H7 (cell line): ENCODE data around the gene TSHZ2. TPM values are rescaled to one million over a fixed set of nuclear protein-coding genes. Genes with fewer than 3 reads are reported as not detected.
A peak's percentile ranks its signal among the peaks of the same experiment; 100 is the strongest.

ENCODE experiments used
- DNase-seq: peaks from one replicate; pipeline ENCODE4 v3.0.0; 2012
- H3K27me3 ChIP-seq: 2 replicates; pipeline ENCODE4 v1.6.0; 2011; ENCODE audit warnings: mild to moderate bottlenecking, low read length; ENCODE audit not compliant: control insufficient read depth, insufficient read depth
- H3K36me3 ChIP-seq: replicated peaks from 2 replicates; pipeline ENCODE4 v1.5.1; 2011; ENCODE audit warnings: low read length; ENCODE audit not compliant: control insufficient read depth, insufficient read depth
- H3K4me3 ChIP-seq: 2 replicates; pipeline ENCODE4 v1.5.1; 2011; ENCODE audit warnings: low read depth, mild to moderate bottlenecking, control low read depth, low read length, moderate library complexity; ENCODE audit not compliant: insufficient read depth
- total RNA-seq: library from RNA; depleted of rRNA; stranded (reverse); fragments of >200 nt; shearing (Covaris generic); gene quantifications from 2 replicates; pipeline ENCODE4 v1.2.3, GENCODE V29; 2014

Gene TSHZ2
- total RNA-seq, 1 experiment from 2014 or later = 0.31 TPM

DNA sequence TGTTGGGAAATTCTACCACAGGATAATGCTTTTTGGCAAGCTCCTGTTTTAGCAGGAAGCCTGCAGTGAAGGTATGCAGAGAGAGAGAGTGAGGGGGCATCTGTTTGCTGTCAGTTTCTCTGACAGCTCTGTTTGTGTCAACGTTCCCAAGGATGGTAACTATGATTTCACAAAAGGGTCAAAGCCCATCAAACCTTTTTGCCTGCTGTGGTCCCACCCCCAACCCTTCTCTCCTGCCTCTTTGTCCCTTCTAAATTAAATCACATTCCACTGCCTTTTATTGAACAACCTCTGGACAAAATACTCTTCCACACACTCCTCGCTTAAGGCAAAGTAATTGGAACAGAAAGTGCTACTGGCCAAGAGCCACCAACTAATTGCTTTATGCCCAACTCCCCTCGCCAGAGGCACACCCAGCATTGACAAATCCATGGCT is 128.3 kb downstream of the TSHZ2 start:
- Histone ChIP-seq H3K27me3 (no peaks in the 10 kb centered on the region), H3K4me3 (no peak overlapping the region), H3K36me3 (no peaks in the 10 kb centered on the region)
- DNase-seq = no peak

GRCh38 chr20:53101992-53102760 is 130.0 kb downstream of the TSHZ2 start:
- no peak for DNase-seq
- Histone ChIP-seq H3K4me3 (no peak overlapping the region), H3K36me3 (no peaks in the 10 kb centered on the region), H3K27me3 (no peaks in the 10 kb centered on the region)

DNA sequence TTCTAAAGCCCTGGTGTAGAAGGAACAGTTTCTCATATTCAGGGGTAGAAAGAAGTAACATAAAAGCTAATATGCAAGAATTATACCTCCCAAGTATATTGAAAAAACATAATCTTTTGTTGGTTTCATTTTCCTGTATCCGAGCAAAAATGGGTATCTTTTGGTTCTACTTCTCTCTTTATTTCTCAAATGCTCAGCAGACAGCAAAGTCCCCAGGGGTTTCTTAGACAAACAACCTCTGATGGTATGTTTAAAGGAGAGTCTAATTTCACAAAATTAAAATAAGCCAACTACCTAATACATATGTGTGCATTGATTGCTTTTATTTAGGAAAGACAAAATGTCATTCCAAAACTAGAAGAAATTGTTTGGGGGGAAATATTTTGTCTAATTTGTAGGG is 131.0 kb downstream of the TSHZ2 start:
- no peaks in the 10 kb centered on the region for H3K36me3 ChIP-seq
- DNase-seq = no peak

GRCh38 chr20:53104884-53105283 is 132.7 kb downstream of the TSHZ2 start:
- Histone ChIP-seq H3K36me3 (no peaks in the 10 kb centered on the region), H3K27me3 (no peaks in the 10 kb centered on the region), H3K4me3 (no peak overlapping the region)
- DNase-seq = no peak

More for the DNA sequence above, 131.0 kb downstream of the TSHZ2 start:
- no peaks in the 10 kb centered on the region for H3K27me3 ChIP-seq
- no peak overlapping the region for H3K4me3 ChIP-seq

- H3K4me3 ChIP-seq = no peak overlapping the region
Measured at GRCh38 chr20:53116733-53117132, 144.6 kb downstream of the TSHZ2 start.

GRCh38 chr20:53122853-53123252 is 150.7 kb downstream of the TSHZ2 start:
- DNase-seq = no peak
- Histone ChIP-seq H3K4me3 (no peak overlapping the region), H3K27me3 (no peaks in the 10 kb centered on the region), H3K36me3 (no peaks in the 10 kb centered on the region)

More at GRCh38 chr20:53116733-53117132, 144.6 kb downstream of the TSHZ2 start:
- no peak for DNase-seq
- Histone ChIP-seq H3K27me3 (no peaks in the 10 kb centered on the region), H3K36me3 (no peaks in the 10 kb centered on the region)

DNA sequence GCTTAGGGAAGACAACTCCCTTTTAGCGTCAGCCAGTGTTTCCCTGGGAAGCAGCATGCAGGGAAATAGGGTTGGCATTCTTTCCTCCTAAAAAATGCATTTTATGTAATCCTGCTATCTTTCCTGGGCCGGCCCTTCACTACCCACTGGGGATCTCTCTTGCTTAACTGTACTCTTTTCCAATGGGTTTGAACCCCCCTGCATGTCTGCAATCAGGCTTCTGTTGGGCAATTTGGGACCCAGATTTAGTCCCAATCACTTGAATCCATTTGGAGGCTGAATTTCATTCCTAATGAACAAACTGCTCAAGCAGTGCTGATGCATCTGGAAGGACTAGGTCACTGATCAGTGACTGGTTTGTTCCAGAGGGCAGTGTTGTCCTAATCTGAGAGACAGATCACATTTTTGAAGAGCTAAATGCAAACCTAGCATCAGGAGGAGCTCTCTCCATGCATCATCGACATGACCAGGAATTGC is 152.0 kb downstream of the TSHZ2 start:
- Histone ChIP-seq H3K27me3 (no peaks in the 10 kb centered on the region), H3K4me3 (no peak overlapping the region), H3K36me3 (no peaks in the 10 kb centered on the region)
- DNase-seq = no peak

DNA sequence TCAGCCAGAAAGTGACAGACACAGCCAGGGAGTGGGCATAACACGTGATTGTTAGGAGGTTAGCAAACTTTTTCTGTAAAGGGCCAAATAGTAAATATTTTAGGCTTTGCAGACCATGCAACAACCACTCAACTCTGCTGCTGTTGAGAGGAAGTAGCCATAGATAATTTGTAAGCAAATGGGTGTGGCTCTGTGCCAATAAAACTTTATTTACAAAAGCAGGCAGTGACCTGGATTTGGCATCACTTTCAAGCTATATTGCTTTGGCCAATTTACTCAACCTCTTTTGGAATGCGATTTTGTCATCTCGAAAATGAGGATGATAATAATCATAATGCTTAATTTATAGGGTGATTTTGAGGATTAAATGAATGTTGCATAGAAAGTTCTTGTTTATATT is 152.6 kb downstream of the TSHZ2 start:
- no peak for DNase-seq
- H3K36me3 ChIP-seq = no peaks in the 10 kb centered on the region
- H3K4me3 ChIP-seq = no peak overlapping the region
- no peaks in the 10 kb centered on the region for H3K27me3 ChIP-seq

DNA sequence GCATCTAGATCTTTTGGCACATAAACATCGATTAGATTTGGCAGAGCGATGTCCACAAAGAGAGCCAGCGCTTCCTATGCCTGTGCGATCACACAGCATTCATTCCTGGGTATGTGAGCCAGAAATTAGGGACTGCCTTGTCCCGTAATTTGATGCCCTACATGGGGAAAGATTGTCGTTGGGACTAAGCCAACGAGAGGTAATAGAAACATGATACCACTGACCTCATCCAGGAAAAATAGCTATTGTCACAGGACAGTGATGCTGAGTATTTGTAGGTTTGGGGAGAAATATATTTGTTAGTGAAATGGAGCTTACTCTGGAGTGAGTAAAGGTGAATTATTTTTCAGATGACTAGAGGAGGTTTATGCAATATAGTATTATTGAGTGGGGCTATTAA is 154.0 kb downstream of the TSHZ2 start:
- peak; percentile 10 for DNase-seq
- Histone ChIP-seq H3K36me3 (no peaks in the 10 kb centered on the region), H3K27me3 (no peaks in the 10 kb centered on the region), H3K4me3 (no peak overlapping the region)

DNA sequence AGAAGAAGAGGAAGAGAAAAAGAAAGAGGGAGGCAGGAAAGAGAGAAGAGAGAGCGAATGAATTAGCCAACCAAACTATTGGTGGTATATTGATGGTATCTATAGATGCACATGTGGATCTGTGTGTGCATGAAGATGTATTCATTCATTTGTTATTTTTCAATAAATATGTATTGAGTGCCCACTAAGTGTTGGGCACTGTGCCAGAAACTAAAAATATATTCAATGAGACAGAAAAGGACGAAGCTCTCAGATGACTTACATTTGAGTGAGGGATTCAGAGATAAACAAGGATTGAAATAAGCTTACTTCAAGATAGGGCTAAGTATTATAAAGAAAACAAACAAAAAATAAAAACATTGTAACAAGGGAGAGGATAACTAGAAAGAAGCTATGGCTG is 154.9 kb downstream of the TSHZ2 start:
- Histone ChIP-seq H3K36me3 (no peaks in the 10 kb centered on the region), H3K4me3 (no peak overlapping the region), H3K27me3 (no peaks in the 10 kb centered on the region)
- DNase-seq = no peak

- no peaks in the 10 kb centered on the region for H3K27me3 ChIP-seq
- no peaks in the 10 kb centered on the region for H3K36me3 ChIP-seq
- H3K4me3 ChIP-seq = no peak overlapping the region
- DNase-seq = no peak
Measured at GRCh38 chr20:53128004-53128403, 155.8 kb downstream of the TSHZ2 start.

DNA sequence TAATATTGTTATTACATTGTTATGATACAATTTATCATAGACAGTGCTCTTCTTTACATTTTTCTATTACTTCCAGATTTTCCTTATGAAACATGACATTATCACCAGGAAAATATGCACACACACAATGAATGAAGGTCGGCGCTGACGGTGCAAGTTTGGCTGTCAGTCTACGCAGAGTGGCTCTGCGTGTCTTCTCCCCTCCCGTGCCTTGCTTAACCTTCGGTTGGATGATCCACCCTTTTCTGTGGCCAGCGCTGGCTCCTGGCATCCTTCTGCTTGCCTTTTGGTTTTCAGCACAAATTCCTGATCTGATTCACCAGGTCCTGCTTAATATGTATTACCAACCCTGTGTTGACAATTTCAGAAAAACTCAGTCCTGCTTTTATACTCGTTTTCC is 157.4 kb downstream of the TSHZ2 start:
- Histone ChIP-seq H3K27me3 (no peaks in the 10 kb centered on the region), H3K36me3 (no peaks in the 10 kb centered on the region), H3K4me3 (no peak overlapping the region)
- DNase-seq = no peak

- Histone ChIP-seq H3K4me3 (no peak overlapping the region), H3K36me3 (no peaks in the 10 kb centered on the region), H3K27me3 (no peaks in the 10 kb centered on the region)
- no peak for DNase-seq
Measured at GRCh38 chr20:53130795-53131194, 158.6 kb downstream of the TSHZ2 start.

DNA sequence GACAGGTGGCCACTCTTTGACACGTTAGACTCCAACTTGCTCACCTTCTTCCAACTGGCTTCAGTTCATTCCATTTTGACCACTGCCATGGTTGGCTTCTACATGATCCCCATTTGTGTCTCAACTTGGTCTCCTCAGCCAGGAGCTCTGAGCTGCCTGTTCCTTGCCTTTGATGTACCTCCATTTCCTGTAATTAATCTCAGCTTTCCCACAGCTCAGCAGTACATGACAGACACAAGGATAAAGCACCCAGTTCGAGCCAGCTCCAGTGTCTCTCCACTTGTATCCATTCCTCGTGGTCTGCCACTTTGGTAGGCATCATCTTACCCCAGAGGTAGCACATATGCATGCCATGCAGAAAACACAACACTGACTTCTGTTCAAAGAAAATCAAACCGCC is 161.0 kb downstream of the TSHZ2 start:
- no peak overlapping the region for H3K4me3 ChIP-seq
- no peaks in the 10 kb centered on the region for H3K27me3 ChIP-seq
- DNase-seq = no peak
- no peaks in the 10 kb centered on the region for H3K36me3 ChIP-seq

- no peaks in the 10 kb centered on the region for H3K36me3 ChIP-seq
- no peak for DNase-seq
- no peak overlapping the region for H3K4me3 ChIP-seq
- H3K27me3 ChIP-seq = no peaks in the 10 kb centered on the region
Measured at GRCh38 chr20:53133628-53134027, 161.5 kb downstream of the TSHZ2 start.
